WTC11 (cell line): Measurements from ENCODE around the gene EPHA2. TPM values are rescaled to one million over a fixed set of nuclear protein-coding genes. Genes with fewer than 3 reads are reported as not detected.

ENCODE experiments used
- ATAC-seq: fragments of 200-7000 bp; cut with Tn5 transposase; 2 replicates; pipeline ENCODE4 v1.10.0; 2021; ENCODE audit warnings: mild to moderate bottlenecking, moderate library complexity
- CTCF ChIA-PET: fragments of 300-600 bp; sonication (Branson Sonifier 250); formaldehyde crosslinking; loops from one replicate; lab custom pipeline; 2021; ENCODE audit warnings: antibody characterized with exemption; lab: Charles Lee
- POLR2A ChIA-PET: fragments of 350-600 bp; sonication (Branson Sonifier 250); formaldehyde crosslinking; loops from one replicate; lab custom pipeline; 2021; ENCODE audit warnings: antibody characterized with exemption; lab: Charles Lee
- DNase-seq: peaks from one replicate; pipeline ENCODE4 v3.0.0; 2021; ENCODE audit warnings: low spot score
- H3K27ac Mint-ChIP-seq: 2 replicates; pipeline ENCODE4 v1.8.0; 2021; ENCODE audit warnings: mixed read lengths
- H3K27me3 Mint-ChIP-seq: 2 replicates; pipeline ENCODE4 v1.8.0; 2021; ENCODE audit warnings: low read depth, mild to moderate bottlenecking, moderate library complexity, mixed read lengths
- H3K36me3 Mint-ChIP-seq: 2 replicates; pipeline ENCODE4 v1.8.0; 2021; ENCODE audit warnings: mixed read lengths
- H3K4me1 Mint-ChIP-seq: 2 replicates; pipeline ENCODE4 v1.8.0; 2022; ENCODE audit warnings: mixed read lengths
- H3K4me3 Mint-ChIP-seq: 2 replicates; pipeline ENCODE4 v1.8.0; 2021; ENCODE audit warnings: mild to moderate bottlenecking, moderate library complexity, mixed read lengths
- H3K9me3 Mint-ChIP-seq: 2 replicates; pipeline ENCODE4 v1.8.0; 2021; ENCODE audit warnings: mixed read lengths
- AFF4 ChIP-seq: sonication (generic); formaldehyde crosslinking; IDR thresholded peaks from 2 replicates; pipeline ENCODE4 v1.8.1; 2023; ENCODE audit warnings: mild to moderate bottlenecking, missing genetic modification reagents, borderline replicate concordance
- E2F4 ChIP-seq: sonication (generic); formaldehyde crosslinking; IDR thresholded peaks from 2 replicates; pipeline ENCODE4 v1.8.1; 2022; ENCODE audit warnings: low read depth, mild to moderate bottlenecking, moderate library complexity, missing genetic modification reagents, borderline replicate concordance
- EMX1 ChIP-seq: fragments of 250-450 bp; sonication (Bioruptor Pico); IDR thresholded peaks from 2 replicates; pipeline ENCODE4 v1.8.0; 2021; ENCODE audit warnings: mild to moderate bottlenecking
- ERG ChIP-seq: fragments of 250-450 bp; sonication (Bioruptor Pico); IDR thresholded peaks from 2 replicates; pipeline ENCODE4 v1.8.0; 2021; ENCODE audit warnings: mild to moderate bottlenecking
- FOXJ3 ChIP-seq: sonication (generic); formaldehyde crosslinking; IDR thresholded peaks from 2 replicates; pipeline ENCODE4 v1.9.0; 2021; ENCODE audit warnings: missing genetic modification reagents, mild to moderate bottlenecking, borderline replicate concordance
- FOXK1 ChIP-seq: sonication (generic); formaldehyde crosslinking; IDR thresholded peaks from 2 replicates; pipeline ENCODE4 v1.8.0; 2022; ENCODE audit warnings: mild to moderate bottlenecking, moderate library complexity, missing genetic modification reagents
- HMGA2 ChIP-seq: fragments of 250-450 bp; sonication (Bioruptor Pico); IDR thresholded peaks from 2 replicates; pipeline ENCODE4 v1.4.0; 2021; ENCODE audit warnings: mild to moderate bottlenecking, moderate library complexity
- HMGXB4 ChIP-seq: sonication (generic); formaldehyde crosslinking; IDR thresholded peaks from 2 replicates; pipeline ENCODE4 v1.8.1; 2023; ENCODE audit warnings: mild to moderate bottlenecking, moderate library complexity, missing genetic modification reagents
- IRF1 ChIP-seq: sonication (generic); formaldehyde crosslinking; IDR thresholded peaks from 2 replicates; pipeline ENCODE4 v1.8.0; 2023; ENCODE audit warnings: missing genetic modification reagents
- MXD4 ChIP-seq: fragments of 250-450 bp; sonication (Bioruptor Pico); IDR thresholded peaks from 2 replicates; pipeline ENCODE4 v1.8.0; 2021; ENCODE audit warnings: mild to moderate bottlenecking, moderate library complexity, borderline replicate concordance
- NR2C2 ChIP-seq: sonication (generic); formaldehyde crosslinking; IDR thresholded peaks from 2 replicates; pipeline ENCODE4 v1.8.0; 2022; ENCODE audit warnings: mild to moderate bottlenecking, missing genetic modification reagents
- PRRX2 ChIP-seq: fragments of 250-450 bp; sonication (Bioruptor Pico); IDR thresholded peaks from 2 replicates; pipeline ENCODE4 v1.8.0; 2021; ENCODE audit warnings: mild to moderate bottlenecking
- SMAD3 ChIP-seq: sonication (generic); formaldehyde crosslinking; IDR thresholded peaks from 2 replicates; pipeline ENCODE4 v1.8.0; 2022; ENCODE audit warnings: missing genetic modification reagents, mild to moderate bottlenecking, borderline replicate concordance
- SMAD4 ChIP-seq: sonication (generic); formaldehyde crosslinking; IDR thresholded peaks from 2 replicates; pipeline ENCODE4 v1.8.0; 2022; ENCODE audit warnings: mild to moderate bottlenecking, missing genetic modification reagents
- SP1 ChIP-seq: sonication (generic); formaldehyde crosslinking; conservative IDR thresholded peaks from 2 replicates; pipeline ENCODE4 v1.8.1; 2022; ENCODE audit warnings: missing genetic modification reagents
- TEAD4 ChIP-seq: sonication (generic); formaldehyde crosslinking; IDR thresholded peaks from 2 replicates; pipeline ENCODE4 v1.8.0; 2022; ENCODE audit warnings: mild to moderate bottlenecking, missing genetic modification reagents
- ZNF121 ChIP-seq: sonication (generic); formaldehyde crosslinking; IDR thresholded peaks from 2 replicates; pipeline ENCODE4 v1.8.0; 2023; ENCODE audit warnings: missing genetic modification reagents
- ZNF138 ChIP-seq: sonication (generic); formaldehyde crosslinking; conservative IDR thresholded peaks from 2 replicates; pipeline ENCODE4 v1.8.1; 2022; ENCODE audit warnings: mild to moderate bottlenecking, moderate library complexity, missing genetic modification reagents
- ZNF423 ChIP-seq: fragments of 250-450 bp; sonication (Bioruptor Pico); IDR thresholded peaks from 2 replicates; pipeline ENCODE4 v2.1.2; 2022; ENCODE audit warnings: mild to moderate bottlenecking, moderate library complexity
- total RNA-seq: library from RNA; stranded (reverse); gene quantifications from 3 replicates; pipeline ENCODE4 v1.2.3, GENCODE V29; 2021
- TF ChIP-seq, protein P1 (sequence below): fragments of 250-450 bp; sonication (Bioruptor Pico); IDR thresholded peaks from 2 replicates; pipeline ENCODE4 v1.9.0; 2021; ENCODE audit warnings: moderate library complexity, mild to moderate bottlenecking, inconsistent platforms, borderline replicate concordance
- TF ChIP-seq, protein P2 (sequence below): sonication (generic); formaldehyde crosslinking; IDR thresholded peaks from 2 replicates; pipeline ENCODE4 v1.8.1; 2023; ENCODE audit warnings: mild to moderate bottlenecking, missing genetic modification reagents, moderate library complexity
- TF ChIP-seq, protein P3 (sequence below): sonication (generic); formaldehyde crosslinking; IDR thresholded peaks from 2 replicates; pipeline ENCODE4 v1.8.1; 2023; ENCODE audit warnings: mild to moderate bottlenecking, missing genetic modification reagents
- TF ChIP-seq, protein P4 (sequence below): sonication (generic); formaldehyde crosslinking; IDR thresholded peaks from 2 replicates; pipeline ENCODE4 v1.8.1; 2022; ENCODE audit warnings: mild to moderate bottlenecking, moderate library complexity, missing genetic modification reagents

Gene EPHA2
- total RNA-seq, 1 experiment from 2014 or later, result 44.4 TPM

- no peaks in the 10 kb centered on the region for H3K9me3 Mint-ChIP-seq
- ChIA-PET CTCF (interaction anchor here (0.7 to 2.9 kb wide), 3 partner anchors 57 to 66 kb away, joined by 3 to 20 read pairs (median 5); partner anchors contain the start of gene FAM131C), POLR2A (interaction anchor here (0.8 kb wide), 1 partner anchor 73 kb away, joined by 3 read pairs; the partner anchor contains the start of gene ARHGEF19)
- peaks cover 50% of the 10 kb centered on the region for H3K36me3 Mint-ChIP-seq
- no peak for ATAC-seq
- H3K4me1 Mint-ChIP-seq, result peaks cover 32% of the 10 kb centered on the region
- H3K27ac Mint-ChIP-seq, result peak overlapping the region; percentile 28
- DNase-seq, result no peak
- H3K27me3 Mint-ChIP-seq, result no peaks in the 10 kb centered on the region
- TF ChIP-seq, protein P1, sequence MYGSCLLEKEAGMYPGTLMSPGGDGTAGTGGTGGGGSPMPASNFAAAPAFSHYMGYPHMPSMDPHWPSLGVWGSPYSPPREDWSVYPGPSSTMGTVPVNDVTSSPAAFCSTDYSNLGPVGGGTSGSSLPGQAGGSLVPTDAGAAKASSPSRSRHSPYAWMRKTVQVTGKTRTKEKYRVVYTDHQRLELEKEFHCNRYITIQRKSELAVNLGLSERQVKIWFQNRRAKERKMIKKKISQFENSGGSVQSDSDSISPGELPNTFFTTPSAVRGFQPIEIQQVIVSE (CRISPR knock-in tag), result no peak
- TF ChIP-seq IRF1 (CRISPR knock-in tag) (no peak), HMGXB4 (CRISPR knock-in tag) (no peak), NR2C2 (no peak), TEAD4 (CRISPR knock-in tag) (no peak), FOXK1 (CRISPR knock-in tag) (no peak), AFF4 (no peak), SP1 (CRISPR knock-in tag) (no peak), ZNF423 (CRISPR knock-in tag) (no peak)
- H3K4me3 Mint-ChIP-seq, result no peak overlapping the region
These were observed 16.4 kb downstream of the EPHA2 start for GRCh38 chr1:16139473-16139962.

DNA sequence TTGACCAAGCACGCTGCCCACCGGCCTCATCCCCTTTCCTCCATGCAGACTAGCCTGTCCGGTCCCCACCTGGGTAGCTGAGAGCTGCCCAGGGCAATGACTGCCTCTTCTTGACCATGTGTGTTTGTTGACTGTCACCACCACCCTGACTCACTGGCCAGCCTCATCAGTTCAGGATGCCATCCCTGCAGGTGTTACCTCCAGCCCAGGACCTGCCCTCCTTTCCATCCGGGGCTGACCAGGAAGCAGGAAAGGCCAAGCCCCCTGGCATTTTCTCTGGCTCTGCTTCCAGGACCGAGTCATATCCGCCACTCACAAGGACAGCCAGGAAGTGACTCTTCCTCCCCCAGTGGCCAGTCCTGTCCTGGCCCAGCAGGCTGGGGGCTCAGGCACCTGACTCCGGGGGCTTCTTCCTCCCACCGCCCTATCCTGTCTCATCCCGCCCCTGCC is 17.1 kb downstream of the EPHA2 start:
- Mint-ChIP-seq H3K27me3 (no peaks in the 10 kb centered on the region), H3K36me3 (peaks cover 56% of the 10 kb centered on the region), H3K4me3 (no peak overlapping the region), H3K4me1 (peaks cover 29% of the 10 kb centered on the region), H3K27ac (peak overlapping the region; percentile 88), H3K9me3 (no peaks in the 10 kb centered on the region)
- CTCF ChIA-PET, result interaction anchor here (1.2 to 2.9 kb wide), 2 partner anchors 56 to 60 kb away, joined by 5 to 20 read pairs; no protein-coding TSS in a partner anchor
- POLR2A ChIA-PET, result no interaction called here
- DNase-seq, result no peak
- ATAC-seq, result no peak
- no peak for TF ChIP-seq EMX1
- no peak for TF ChIP-seq SMAD3
- TF ChIP-seq, protein P2, sequence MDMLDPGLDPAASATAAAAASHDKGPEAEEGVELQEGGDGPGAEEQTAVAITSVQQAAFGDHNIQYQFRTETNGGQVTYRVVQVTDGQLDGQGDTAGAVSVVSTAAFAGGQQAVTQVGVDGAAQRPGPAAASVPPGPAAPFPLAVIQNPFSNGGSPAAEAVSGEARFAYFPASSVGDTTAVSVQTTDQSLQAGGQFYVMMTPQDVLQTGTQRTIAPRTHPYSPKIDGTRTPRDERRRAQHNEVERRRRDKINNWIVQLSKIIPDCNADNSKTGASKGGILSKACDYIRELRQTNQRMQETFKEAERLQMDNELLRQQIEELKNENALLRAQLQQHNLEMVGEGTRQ (CRISPR knock-in tag), result no peak
- TF ChIP-seq FOXJ3 (CRISPR knock-in tag), result no peak
- no peak for TF ChIP-seq PRRX2 (CRISPR knock-in tag)
- TF ChIP-seq HMGA2 (CRISPR knock-in tag), result no peak
- TF ChIP-seq, protein P3, sequence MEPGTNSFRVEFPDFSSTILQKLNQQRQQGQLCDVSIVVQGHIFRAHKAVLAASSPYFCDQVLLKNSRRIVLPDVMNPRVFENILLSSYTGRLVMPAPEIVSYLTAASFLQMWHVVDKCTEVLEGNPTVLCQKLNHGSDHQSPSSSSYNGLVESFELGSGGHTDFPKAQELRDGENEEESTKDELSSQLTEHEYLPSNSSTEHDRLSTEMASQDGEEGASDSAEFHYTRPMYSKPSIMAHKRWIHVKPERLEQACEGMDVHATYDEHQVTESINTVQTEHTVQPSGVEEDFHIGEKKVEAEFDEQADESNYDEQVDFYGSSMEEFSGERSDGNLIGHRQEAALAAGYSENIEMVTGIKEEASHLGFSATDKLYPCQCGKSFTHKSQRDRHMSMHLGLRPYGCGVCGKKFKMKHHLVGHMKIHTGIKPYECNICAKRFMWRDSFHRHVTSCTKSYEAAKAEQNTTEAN (CRISPR knock-in tag), result no peak
- TF ChIP-seq SMAD4 (CRISPR knock-in tag), result no peak
- TF ChIP-seq ZNF138 (CRISPR knock-in tag), result no peak
- no peak for TF ChIP-seq E2F4 (CRISPR knock-in tag)
- TF ChIP-seq ERG (CRISPR knock-in tag), result no peak
- TF ChIP-seq ZNF121 (CRISPR knock-in tag), result no peak
- TF ChIP-seq, protein P4, sequence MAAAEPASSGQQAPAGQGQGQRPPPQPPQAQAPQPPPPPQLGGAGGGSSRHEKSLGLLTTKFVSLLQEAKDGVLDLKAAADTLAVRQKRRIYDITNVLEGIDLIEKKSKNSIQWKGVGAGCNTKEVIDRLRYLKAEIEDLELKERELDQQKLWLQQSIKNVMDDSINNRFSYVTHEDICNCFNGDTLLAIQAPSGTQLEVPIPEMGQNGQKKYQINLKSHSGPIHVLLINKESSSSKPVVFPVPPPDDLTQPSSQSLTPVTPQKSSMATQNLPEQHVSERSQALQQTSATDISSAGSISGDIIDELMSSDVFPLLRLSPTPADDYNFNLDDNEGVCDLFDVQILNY (CRISPR knock-in tag), result no peak
- TF ChIP-seq SP1 (CRISPR knock-in tag), result no peak
- no peak for TF ChIP-seq MXD4 (CRISPR knock-in tag)
